H1 (cell line): ENCODE data around the gene PDZD4. TPM values are rescaled to one million over a fixed set of nuclear protein-coding genes. Genes with fewer than 3 reads are reported as not detected.

Experiments used
- CTCF ChIA-PET: fragments of 300-600 bp; sonication (Branson Sonifier 250); formaldehyde crosslinking; loops from one replicate; lab custom pipeline; 2021; ENCODE audit not compliant: partially characterized antibody; lab: Charles Lee
- POLR2A ChIA-PET: fragments of 300-600 bp; sonication (Branson Sonifier 250); formaldehyde crosslinking; loops from one replicate; lab custom pipeline; 2021; ENCODE audit warnings: inconsistent platforms; ENCODE audit not compliant: partially characterized antibody; lab: Charles Lee
- DNase-seq, 2 experiments: peaks; one replicate each; pipeline versions ENCODE4 v3.0.0 to v3.0.0-alpha.2; 2010 to 2022; ENCODE audit warnings: low spot score in 2 of 2, low read depth in 1 of 2, mixed read lengths in 1 of 2
- FAIRE-seq: peaks from 2 replicates; lab custom pipeline; 2011; peaks lifted over from hg19 to GRCh38; lab: Jason Lieb, UNC
- H2AFZ ChIP-seq: 2 replicates; pipeline ENCODE4 v1.8.1; 2012; ENCODE audit warnings: low read length, inconsistent platforms
- H2AK5ac ChIP-seq: 2 replicates; pipeline ENCODE4 v1.6.1; 2013; ENCODE audit warnings: low read depth, low read length
- H2BK120ac ChIP-seq: replicated peaks from 2 replicates; pipeline ENCODE3; 2013; ENCODE audit warnings: low read depth, low read length, inconsistent platforms
- H2BK12ac ChIP-seq: 2 replicates; pipeline ENCODE4 v1.6.1; 2013; ENCODE audit warnings: low read depth, low read length
- H2BK15ac ChIP-seq: 2 replicates; pipeline ENCODE4 v1.6.1; 2013; ENCODE audit warnings: low read length
- H2BK20ac ChIP-seq: 2 replicates; pipeline ENCODE4 v1.6.1; 2013; ENCODE audit warnings: low read length
- H2BK5ac ChIP-seq: 2 replicates; pipeline ENCODE4 v1.6.1; 2013; ENCODE audit warnings: low read depth, low read length
- H3K14ac ChIP-seq: 2 replicates; pipeline ENCODE4 v1.6.1; 2013; ENCODE audit warnings: inconsistent platforms; ENCODE audit not compliant: insufficient read length
- H3K18ac ChIP-seq: 2 replicates; pipeline ENCODE4 v1.6.1; 2013; ENCODE audit warnings: low read length; ENCODE audit errors: extremely low read depth
- H3K23ac ChIP-seq: 2 replicates; pipeline ENCODE4 v1.6.1; 2013; ENCODE audit warnings: inconsistent platforms; ENCODE audit not compliant: insufficient read length
- H3K23me2 ChIP-seq: 2 replicates; pipeline ENCODE4 v1.6.1; 2013; ENCODE audit warnings: low read depth, low read length
- H3K27ac ChIP-seq: 2 replicates; pipeline ENCODE4 v1.6.1; 2011; ENCODE audit warnings: low read depth, low read length, inconsistent platforms
- H3K27me3 ChIP-seq, 4 experiments: replicated peaks in 1 of 4; 1 replicate in 1 of 4; 2 replicates in 3 of 4; pipeline versions ENCODE4 v1.6.1 to v1.8.1; 2011 to 2013; ENCODE audit warnings: low read length in 3 of 4, mild to moderate bottlenecking in 3 of 4, inconsistent platforms in 2 of 4, mixed read lengths in 2 of 4, moderate library complexity in 1 of 4; ENCODE audit not compliant: control insufficient read depth in 3 of 4, insufficient read depth in 3 of 4; ENCODE audit errors: extremely low read depth in 1 of 4
- H3K36me3 ChIP-seq, 4 experiments: 2 replicates each; pipeline versions ENCODE4 v1.6.1 to v1.8.1; 2011 to 2013; ENCODE audit warnings: mild to moderate bottlenecking in 4 of 4, low read length in 3 of 4, moderate library complexity in 2 of 4, control low read depth in 1 of 4, inconsistent platforms in 1 of 4; ENCODE audit not compliant: insufficient read depth in 4 of 4, control insufficient read depth in 2 of 4
- H3K4ac ChIP-seq: replicated peaks from 2 replicates; pipeline ENCODE3; 2013; ENCODE audit warnings: low read length, low read depth, mixed read lengths, inconsistent platforms; ENCODE audit not compliant: insufficient read length
- H3K4me1 ChIP-seq, 4 experiments: replicated peaks in 1 of 4; 1 replicate in 1 of 4; 2 replicates in 3 of 4; pipeline versions ENCODE4 v1.6.1 to v1.8.1; 2011 to 2013; ENCODE audit warnings: low read length in 3 of 4, inconsistent platforms in 2 of 4, mixed read lengths in 1 of 4; ENCODE audit not compliant: insufficient read depth in 4 of 4, control insufficient read depth in 3 of 4
- H3K4me2 ChIP-seq, 2 experiments: 2 replicates each; pipeline versions ENCODE4 v1.6.1 to v1.8.1; 2011 to 2013; ENCODE audit warnings: low read depth in 2 of 2, low read length in 2 of 2, control low read depth in 1 of 2, inconsistent platforms in 1 of 2, mild to moderate bottlenecking in 1 of 2; ENCODE audit not compliant: insufficient read depth in 1 of 2
- H3K4me3 ChIP-seq, 4 experiments: fragments of 200-600, 300-600 bp in 1 of 4; sonication (generic), shearing (Covaris generic), sonication (Bioruptor Twin) in 1 of 4; 2 replicates each; pipeline versions ENCODE4 v1.5.1 to v1.8.1; 2011 to 2016; ENCODE audit warnings: low read length in 4 of 4, low read depth in 3 of 4, control low read depth in 2 of 4, inconsistent platforms in 2 of 4, mild to moderate bottlenecking in 2 of 4, mixed read lengths in 1 of 4, moderate library complexity in 1 of 4; ENCODE audit not compliant: insufficient read depth in 2 of 4; ENCODE audit errors: extremely low read depth in 1 of 4
- H3K56ac ChIP-seq: replicated peaks from 2 replicates; pipeline ENCODE3; 2013; ENCODE audit warnings: low read depth, mild to moderate bottlenecking, mixed read lengths, low read length, inconsistent platforms; ENCODE audit not compliant: insufficient read length
- H3K79me1 ChIP-seq: 2 replicates; pipeline ENCODE4 v1.6.1; 2013; ENCODE audit warnings: low read depth, low read length, control low read depth
- H3K79me2 ChIP-seq, 2 experiments: 2 replicates each; pipeline versions ENCODE4 v1.6.1 to v1.8.1; 2012 to 2013; ENCODE audit warnings: low read length in 2 of 2, mild to moderate bottlenecking in 2 of 2, inconsistent platforms in 1 of 2; ENCODE audit not compliant: insufficient read depth in 2 of 2, control insufficient read depth in 1 of 2
- H3K9ac ChIP-seq, 4 experiments: replicated peaks in 1 of 4; 1 replicate in 1 of 4; 2 replicates in 3 of 4; pipeline versions ENCODE4 v1.6.1 to v1.8.1; 2011 to 2013; ENCODE audit warnings: low read depth in 3 of 4, low read length in 3 of 4, control low read depth in 2 of 4, mild to moderate bottlenecking in 2 of 4, moderate library complexity in 2 of 4, inconsistent platforms in 1 of 4; ENCODE audit errors: extremely low read depth in 1 of 4
- H3K9me3 ChIP-seq, 2 experiments: 2 replicates each; pipeline versions ENCODE4 v1.6.1 to v1.8.1; 2012 to 2013; ENCODE audit warnings: mild to moderate bottlenecking in 2 of 2, moderate library complexity in 2 of 2, control low read depth in 1 of 2, inconsistent platforms in 1 of 2, low read depth in 1 of 2, low read length in 1 of 2, mixed read lengths in 1 of 2; ENCODE audit not compliant: insufficient read depth in 2 of 2
- H4K20me1 ChIP-seq, 2 experiments: replicated peaks in 1 of 2; 2 replicates each; pipeline versions ENCODE3 to v1.8.1; 2011 to 2013; ENCODE audit warnings: inconsistent platforms in 2 of 2, low read length in 2 of 2, mild to moderate bottlenecking in 1 of 2; ENCODE audit not compliant: insufficient read depth in 2 of 2, control insufficient read depth in 1 of 2
- H4K5ac ChIP-seq: 2 replicates; pipeline ENCODE4 v1.6.1; 2013; ENCODE audit warnings: low read length, low read depth, mixed read lengths, inconsistent platforms; ENCODE audit not compliant: insufficient read length
- H4K8ac ChIP-seq: 2 replicates; pipeline ENCODE4 v1.8.0; 2013; ENCODE audit warnings: mild to moderate bottlenecking, moderate library complexity, low read length, inconsistent platforms; ENCODE audit not compliant: insufficient read depth; ENCODE audit errors: extremely low read depth
- H4K91ac ChIP-seq: replicated peaks from 2 replicates; pipeline ENCODE3; 2013; ENCODE audit warnings: low read length, mixed read lengths, inconsistent platforms; ENCODE audit not compliant: insufficient read length
- ASH2L ChIP-seq: fragments of 200-600, 300-600 bp; sonication (generic); IDR thresholded peaks from one replicate; pipeline ENCODE4 v1.7.1; 2017; ENCODE audit warnings: low read length
- HDAC6 ChIP-seq: IDR thresholded peaks from one replicate; pipeline ENCODE4 v1.7.1; 2012; ENCODE audit warnings: low read depth, mild to moderate bottlenecking, inconsistent platforms, low read length, moderate library complexity
- MAFK ChIP-seq: IDR thresholded peaks from 2 replicates; pipeline ENCODE4 v1.6.1; 2012; ENCODE audit warnings: low read depth, mild to moderate bottlenecking, improper control_type of control experiment, low read length
- SAP30 ChIP-seq: fragments of 300-600 bp; sonication (generic); IDR thresholded peaks from 2 replicates; pipeline ENCODE4 v1.7.1; 2012; ENCODE audit warnings: low read length, moderate library complexity, mild to moderate bottlenecking, inconsistent platforms; ENCODE audit not compliant: insufficient read depth, insufficient replicate concordance
- TCF12 ChIP-seq: IDR thresholded peaks from 2 replicates; pipeline ENCODE4 v1.6.1; 2011; ENCODE audit warnings: low read depth, mild to moderate bottlenecking, low read length
- ZNF274 ChIP-seq: IDR thresholded peaks from 2 replicates; pipeline ENCODE4 v1.7.0; 2012; ENCODE audit warnings: low read length, borderline replicate concordance; ENCODE audit errors: extremely low read depth
- WGBS, 2 experiments: shearing (Covaris generic) in 1 of 2; methylation state at CpG; one replicate each; pipeline versions ENCODE4 v1.1.6 to v1.1.7; 2013 to 2015; ENCODE audit warnings: low lambda C conversion rate in 2 of 2, mixed read lengths in 2 of 2, inconsistent platforms in 1 of 2, low coverage in 1 of 2, missing lambda C conversion rate in 1 of 2; ENCODE audit not compliant: insufficient replicate concordance in 2 of 2, insufficient coverage in 1 of 2, insufficient read length in 1 of 2; ENCODE audit errors: extremely low coverage in 1 of 2, missing lambda C conversion rate in 1 of 2; 5-methylcytosine and 5-hydroxymethylcytosine counted together
- polyA plus RNA-seq, 7 experiments: library from polyadenylated mRNA; depleted of rRNA in 3 of 7; stranded (reverse) in 5 of 7; unstranded in 2 of 7; fragments of >200 nt in 5 of 7; fragments of 200-250 nt in 2 of 7; gene quantifications; 1 replicate in 5 of 7; 2 replicates in 1 of 7; 4 replicates in 1 of 7; pipeline versions ENCODE4 v1.2.1 to v1.2.3, GENCODE V29; 2011 to 2013; ENCODE audit warnings: missing spikeins in 2 of 7, mixed read lengths in 2 of 7
- total RNA-seq: library from RNA; stranded (reverse); fragmentation: NEBNext Ultra II Directional; extraction: Animal tissue kit (Norgen Biotek cat#: 25700); gene quantifications from 2 replicates; pipeline ENCODE4 v1.2.1, GENCODE V29; 2021
- TF ChIP-seq, protein P1 (sequence below): IDR thresholded peaks from 2 replicates; pipeline ENCODE4 v1.6.1; 2012; ENCODE audit warnings: inconsistent platforms
- TF ChIP-seq, protein P2 (sequence below): IDR thresholded peaks from 2 replicates; pipeline ENCODE4 v1.6.1; 2011; ENCODE audit warnings: low read depth, mild to moderate bottlenecking, low read length; ENCODE audit not compliant: insufficient read depth

The PDZD4 gene
- total and polyA plus RNA-seq, 2 of the 8 experiments (the other 6 are each of a cell fraction or from before 2014, with no cell fraction given), result 45.8 to 169 TPM

DNA sequence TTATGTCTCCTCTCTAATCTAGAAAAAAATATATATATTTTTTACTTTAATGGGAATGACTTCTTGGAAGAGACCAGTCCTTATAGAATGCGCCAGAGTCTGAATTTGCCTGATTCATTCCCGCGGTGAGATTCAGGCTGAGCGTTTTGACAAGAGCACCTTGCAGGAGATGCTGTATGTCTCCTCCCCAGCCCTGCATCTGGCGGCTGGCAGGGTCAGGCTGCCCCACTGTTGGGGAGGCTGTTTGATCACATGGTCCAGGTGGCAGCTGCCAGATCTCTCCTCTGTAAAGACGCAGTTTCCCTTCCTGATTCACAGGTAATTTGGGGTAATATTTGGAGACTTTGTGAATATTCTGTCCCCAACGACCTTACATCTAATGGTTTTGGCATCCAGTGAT lies 9.7 kb downstream of the PDZD4 start:
- Histone ChIP-seq H4K5ac (no peak overlapping the region), H3K9ac (no peak overlapping the region), H3K79me1 (peaks cover 2% of the 10 kb centered on the region; the same call in 1 of the 2 replicates), H3K79me2 (peaks cover 30 to 77% of the 10 kb centered on the region in 2 experiments), H3K56ac (no peak overlapping the region), H4K8ac (no peak overlapping the region), H3K4ac (no peak overlapping the region), H3K4me2 (no peak overlapping the region; a peak in 1 of 4 replicates), H4K20me1 (peaks cover 0 to 10% of the 10 kb centered on the region in 2 experiments), H3K4me3 (no peak overlapping the region), H2BK5ac (no peak overlapping the region), H3K4me1 (peaks cover 4 to 26% (median 13%) of the 10 kb centered on the region in 4 experiments), H3K36me3 (no peaks in the 10 kb centered on the region; a peak in 1 of 8 replicates), H3K23ac (no peak overlapping the region), H2BK15ac (no peak overlapping the region), H2AFZ (no peak overlapping the region), H2AK5ac (no peak overlapping the region), H2BK12ac (no peak overlapping the region), H3K14ac (no peak overlapping the region), H2BK120ac (no peak overlapping the region), H3K23me2 (peaks cover 2% of the 10 kb centered on the region; the same call in 1 of the 2 replicates), H3K27me3 (no peaks in the 10 kb centered on the region), H2BK20ac (no peak overlapping the region), H3K27ac (no peak overlapping the region), H3K9me3 (no peaks in the 10 kb centered on the region), H3K18ac (no peak overlapping the region), H4K91ac (no peak overlapping the region)
- DNase-seq, result no peak
- POLR2A ChIA-PET, result interaction anchor here (1.4 to 3.6 kb wide), 4 partner anchors 12 to 24 kb away, joined by 4 to 14 read pairs (median 8); no protein-coding TSS in a partner anchor
- CTCF ChIA-PET, result interaction anchor here (0.7 to 1.0 kb wide), 2 partner anchors 22 to 28 kb away, joined by 3 read pairs; no protein-coding TSS in a partner anchor
- WGBS, 2 experiments, result 82% methylated on average over 7 of the region's 7 CpGs; no CpG with 5 or more reads in 1 of the 2 experiments
- no peak for FAIRE-seq
- TF ChIP-seq ZNF274 (no peak), ASH2L (no peak), SAP30 (no peak), TCF12 (no peak), MAFK (no peak), HDAC6 (no peak)
- TF ChIP-seq, protein P1, sequence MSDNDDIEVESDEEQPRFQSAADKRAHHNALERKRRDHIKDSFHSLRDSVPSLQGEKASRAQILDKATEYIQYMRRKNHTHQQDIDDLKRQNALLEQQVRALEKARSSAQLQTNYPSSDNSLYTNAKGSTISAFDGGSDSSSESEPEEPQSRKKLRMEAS, result no peak
- TF ChIP-seq, protein P2, sequence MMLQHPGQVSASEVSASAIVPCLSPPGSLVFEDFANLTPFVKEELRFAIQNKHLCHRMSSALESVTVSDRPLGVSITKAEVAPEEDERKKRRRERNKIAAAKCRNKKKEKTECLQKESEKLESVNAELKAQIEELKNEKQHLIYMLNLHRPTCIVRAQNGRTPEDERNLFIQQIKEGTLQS, result no peak
